Neural cell (in vitro differentiated cells): ENCODE data around the gene TACC3. TPM values are rescaled to one million over a fixed set of nuclear protein-coding genes. Genes with fewer than 3 reads are reported as not detected.

Experiments used
- H2AFZ ChIP-seq: fragments of 200-600, 300-800 bp; sonication (generic), shearing (Covaris generic); 2 replicates; pipeline ENCODE4 v1.6.0; 2014; ENCODE audit warnings: low read depth, mild to moderate bottlenecking, antibody characterized with exemption, low read length, moderate library complexity
- H3F3A ChIP-seq: fragments of 200-600 bp; shearing (Covaris generic); 2 replicates; pipeline ENCODE4 v1.6.1; 2016; ENCODE audit warnings: mild to moderate bottlenecking, moderate library complexity, mixed read lengths, antibody characterized with exemption, low read length; ENCODE audit not compliant: insufficient read depth, poor library complexity, severe bottlenecking
- H3K27ac ChIP-seq: fragments of 200-600, 300-800 bp; sonication (generic), shearing (Covaris generic); 2 replicates; pipeline ENCODE4 v1.5.1; 2014; ENCODE audit warnings: mild to moderate bottlenecking, low read length, moderate library complexity
- H3K27me3 ChIP-seq: fragments of 300-800, 200-600 bp; sonication (generic), shearing (Covaris generic); 2 replicates; pipeline ENCODE4 v1.6.0; 2014; ENCODE audit warnings: mild to moderate bottlenecking, low read depth, low read length, moderate library complexity; ENCODE audit not compliant: insufficient read depth
- H3K36me3 ChIP-seq: fragments of 300-800, 200-600 bp; sonication (generic), shearing (Covaris generic); 2 replicates; pipeline ENCODE4 v1.5.1; 2014; ENCODE audit warnings: mild to moderate bottlenecking, antibody characterized with exemption, low read length, moderate library complexity; ENCODE audit not compliant: insufficient read depth
- H3K4me2 ChIP-seq: fragments of 300-800, 200-600 bp; sonication (generic), shearing (Covaris generic); 2 replicates; pipeline ENCODE4 v1.6.0; 2014; ENCODE audit warnings: mild to moderate bottlenecking, low read length
- H3K4me3 ChIP-seq: fragments of 300-800, 200-600 bp; sonication (generic), shearing (Covaris generic); 2 replicates; pipeline ENCODE4 v1.5.1; 2014; ENCODE audit warnings: mild to moderate bottlenecking, low read length, moderate library complexity
- H3K79me2 ChIP-seq: fragments of 200-600 bp; shearing (Covaris generic); replicated peaks from 2 replicates; pipeline ENCODE4 v1.6.0; 2014; ENCODE audit warnings: mild to moderate bottlenecking, low read length, moderate library complexity; ENCODE audit not compliant: insufficient read depth
- H3K9ac ChIP-seq: fragments of 300-800, 200-600 bp; sonication (generic), shearing (Covaris generic); 2 replicates; pipeline ENCODE4 v1.6.1; 2016; ENCODE audit warnings: mild to moderate bottlenecking, low read length, mixed read lengths
- H3K9me2 ChIP-seq: fragments of 200-600 bp; shearing (Covaris generic); 2 replicates; pipeline ENCODE4 v1.6.1; 2016; ENCODE audit warnings: mild to moderate bottlenecking, low read length, mixed read lengths; ENCODE audit not compliant: insufficient read depth
- H3K9me3 ChIP-seq: fragments of 200-600, 300-800 bp; sonication (generic), shearing (Covaris generic); 2 replicates; pipeline ENCODE4 v1.6.1; 2016; ENCODE audit warnings: mild to moderate bottlenecking, mixed run types, low read length, moderate library complexity, mixed read lengths
- H4K20me1 ChIP-seq: fragments of 200-600 bp; shearing (Covaris generic); 2 replicates; pipeline ENCODE4 v1.6.1; 2016; ENCODE audit warnings: mild to moderate bottlenecking, mixed run types; ENCODE audit not compliant: insufficient read depth
- CTCF ChIP-seq: fragments of 450-650 bp; IDR thresholded peaks from 2 replicates; pipeline ENCODE4 v1.5.1; 2014; ENCODE audit warnings: antibody characterized with exemption, mild to moderate bottlenecking, moderate library complexity; ENCODE audit not compliant: poor library complexity, severe bottlenecking
- EP300 ChIP-seq: fragments of 450-650 bp; conservative IDR thresholded peaks from 2 replicates; pipeline ENCODE4 v1.6.1; 2014; ENCODE audit warnings: antibody characterized with exemption, mild to moderate bottlenecking, moderate library complexity; ENCODE audit not compliant: poor library complexity, severe bottlenecking
- EZH2 ChIP-seq: fragments of 200-600, 300-800 bp; shearing (Covaris generic), sonication (generic); IDR thresholded peaks from 2 replicates; pipeline ENCODE4 v1.6.1; 2014; ENCODE audit warnings: antibody characterized with exemption, low read length, borderline replicate concordance, mild to moderate bottlenecking; ENCODE audit not compliant: insufficient read depth, poor library complexity, severe bottlenecking
- MXI1 ChIP-seq: fragments of 450-650 bp; conservative IDR thresholded peaks from 2 replicates; pipeline ENCODE4 v1.6.1; 2014; ENCODE audit warnings: antibody characterized with exemption, mild to moderate bottlenecking; ENCODE audit not compliant: poor library complexity, severe bottlenecking
- POLR2AphosphoS5 ChIP-seq: IDR thresholded peaks from 2 replicates; pipeline ENCODE4 v1.6.1; 2012
- RAD21 ChIP-seq: fragments of 450-650 bp; conservative IDR thresholded peaks from 2 replicates; pipeline ENCODE4 v1.6.1; 2014; ENCODE audit warnings: antibody characterized with exemption, mild to moderate bottlenecking, moderate library complexity
- SMC3 ChIP-seq: fragments of 450-650 bp; conservative IDR thresholded peaks from 2 replicates; pipeline ENCODE4 v1.6.1; 2014; ENCODE audit warnings: antibody characterized with exemption, mild to moderate bottlenecking, moderate library complexity; ENCODE audit not compliant: poor library complexity
- TAF1 ChIP-seq: IDR thresholded peaks from 2 replicates; pipeline ENCODE4 v1.6.1; 2012; ENCODE audit warnings: low read depth
- polyA plus RNA-seq: library from polyadenylated mRNA; depleted of rRNA; stranded (reverse); fragments of >200 nt; gene quantifications from 2 replicates; pipeline ENCODE4 v1.2.3, GENCODE V29; 2014
- TF ChIP-seq, protein P1 (sequence below): IDR thresholded peaks from 2 replicates; pipeline ENCODE4 v1.6.1; 2012; ENCODE audit warnings: borderline replicate concordance

The TACC3 gene
- polyA plus RNA-seq, 1 donor from 2014 or later, result 2.6 TPM

GRCh38 chr4:1751919-1752283, 30.6 kb downstream of the TACC3 start:
- Histone ChIP-seq H3F3A (no peaks in the 10 kb centered on the region), H3K27ac (no peak overlapping the region), H3K79me2 (no peaks in the 10 kb centered on the region), H3K4me3 (no peak overlapping the region), H4K20me1 (no peaks in the 10 kb centered on the region), H3K9me2 (no peaks in the 10 kb centered on the region), H3K4me2 (no peak overlapping the region), H3K9ac (no peak overlapping the region), H3K36me3 (no peaks in the 10 kb centered on the region), H3K27me3 (no peaks in the 10 kb centered on the region), H2AFZ (no peak overlapping the region), H3K9me3 (no peaks in the 10 kb centered on the region)
- TF ChIP-seq POLR2AphosphoS5, result no peak
- TF ChIP-seq CTCF, result no peak
- TF ChIP-seq EZH2, result no peak
- TF ChIP-seq RAD21, result no peak
- no peak for TF ChIP-seq TAF1
- TF ChIP-seq SMC3, result no peak
- no peak for TF ChIP-seq MXI1
- TF ChIP-seq, protein P1, sequence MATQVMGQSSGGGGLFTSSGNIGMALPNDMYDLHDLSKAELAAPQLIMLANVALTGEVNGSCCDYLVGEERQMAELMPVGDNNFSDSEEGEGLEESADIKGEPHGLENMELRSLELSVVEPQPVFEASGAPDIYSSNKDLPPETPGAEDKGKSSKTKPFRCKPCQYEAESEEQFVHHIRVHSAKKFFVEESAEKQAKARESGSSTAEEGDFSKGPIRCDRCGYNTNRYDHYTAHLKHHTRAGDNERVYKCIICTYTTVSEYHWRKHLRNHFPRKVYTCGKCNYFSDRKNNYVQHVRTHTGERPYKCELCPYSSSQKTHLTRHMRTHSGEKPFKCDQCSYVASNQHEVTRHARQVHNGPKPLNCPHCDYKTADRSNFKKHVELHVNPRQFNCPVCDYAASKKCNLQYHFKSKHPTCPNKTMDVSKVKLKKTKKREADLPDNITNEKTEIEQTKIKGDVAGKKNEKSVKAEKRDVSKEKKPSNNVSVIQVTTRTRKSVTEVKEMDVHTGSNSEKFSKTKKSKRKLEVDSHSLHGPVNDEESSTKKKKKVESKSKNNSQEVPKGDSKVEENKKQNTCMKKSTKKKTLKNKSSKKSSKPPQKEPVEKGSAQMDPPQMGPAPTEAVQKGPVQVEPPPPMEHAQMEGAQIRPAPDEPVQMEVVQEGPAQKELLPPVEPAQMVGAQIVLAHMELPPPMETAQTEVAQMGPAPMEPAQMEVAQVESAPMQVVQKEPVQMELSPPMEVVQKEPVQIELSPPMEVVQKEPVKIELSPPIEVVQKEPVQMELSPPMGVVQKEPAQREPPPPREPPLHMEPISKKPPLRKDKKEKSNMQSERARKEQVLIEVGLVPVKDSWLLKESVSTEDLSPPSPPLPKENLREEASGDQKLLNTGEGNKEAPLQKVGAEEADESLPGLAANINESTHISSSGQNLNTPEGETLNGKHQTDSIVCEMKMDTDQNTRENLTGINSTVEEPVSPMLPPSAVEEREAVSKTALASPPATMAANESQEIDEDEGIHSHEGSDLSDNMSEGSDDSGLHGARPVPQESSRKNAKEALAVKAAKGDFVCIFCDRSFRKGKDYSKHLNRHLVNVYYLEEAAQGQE, result no peak
- no peak for TF ChIP-seq EP300

GRCh38 chr4:1752284-1753041, 31.1 kb downstream of the TACC3 start:
- no peaks in the 10 kb centered on the region for H3K27me3 ChIP-seq
- no peaks in the 10 kb centered on the region for H4K20me1 ChIP-seq
- no peak overlapping the region for H3K27ac ChIP-seq
- H3K36me3 ChIP-seq, result no peaks in the 10 kb centered on the region
- no peaks in the 10 kb centered on the region for H3F3A ChIP-seq
- H2AFZ ChIP-seq, result no peak overlapping the region
- no peak overlapping the region for H3K4me2 ChIP-seq
- TF ChIP-seq EZH2, result no peak
- TF ChIP-seq RAD21, result no peak
- TF ChIP-seq SMC3, result no peak
- TF ChIP-seq, protein P1, result no peak
- no peak for TF ChIP-seq EP300
- TF ChIP-seq TAF1, result no peak
- no peak for TF ChIP-seq POLR2AphosphoS5
- TF ChIP-seq CTCF, result no peak
- no peak for TF ChIP-seq MXI1
- H3K9me2 ChIP-seq, result no peaks in the 10 kb centered on the region
- no peaks in the 10 kb centered on the region for H3K79me2 ChIP-seq
- no peak overlapping the region for H3K4me3 ChIP-seq
- no peak overlapping the region for H3K9ac ChIP-seq
- no peaks in the 10 kb centered on the region for H3K9me3 ChIP-seq
